ENCODE results near the gene PIN1.

PIN1 gene

DNA sequence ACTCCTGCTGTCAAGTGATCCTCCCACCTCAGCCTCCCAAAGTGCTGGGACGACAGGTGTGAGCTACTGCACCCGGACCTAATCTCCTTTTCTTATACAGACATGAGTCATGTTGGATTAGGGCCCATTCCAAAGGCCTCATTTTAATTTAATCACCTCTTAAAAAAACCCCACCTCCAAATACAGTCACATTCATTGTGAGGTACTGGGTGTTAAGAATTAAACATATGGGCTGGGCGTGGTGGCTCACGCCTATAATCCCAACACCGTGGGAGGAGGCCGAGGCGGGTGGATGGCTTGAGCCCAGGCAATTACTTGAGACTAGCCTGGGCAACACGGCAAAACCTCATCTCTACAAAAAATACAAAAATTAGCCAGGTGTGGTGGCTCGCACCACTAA, 46.6 kb downstream of the PIN1 start:
- Histone ChIP-seq H3K79me2 (ENCODE audit: insufficient read depth, low read length) (no peaks in the 10 kb centered on the region), H3K9me3 (ENCODE audit: low read length) (no peaks in the 10 kb centered on the region), H3K4me1 (ENCODE audit: insufficient read depth, low read length, severe bottlenecking) (no peaks in the 10 kb centered on the region), H3K27ac (ENCODE audit: low read depth, low read length, poor library complexity, severe bottlenecking) (no peak overlapping the region), H3F3A (ENCODE audit: insufficient read depth, low read length) (no peaks in the 10 kb centered on the region), H2AFZ (ENCODE audit: low read length) (no peak overlapping the region), H3K9me2 (ENCODE audit: low read depth, low read length) (no peaks in the 10 kb centered on the region), H3K9ac (ENCODE audit: low read length) (no peak overlapping the region), H4K20me1 (ENCODE audit: insufficient read depth, low read length) (no peaks in the 10 kb centered on the region), H3K36me3 (ENCODE audit: insufficient read depth, low read length) (no peaks in the 10 kb centered on the region), H3K4me2 (ENCODE audit: low read length) (no peak overlapping the region), H3K27me3 (ENCODE audit: insufficient read depth, low read length) (peaks cover 5% of the 10 kb centered on the region; the same call in 1 of the 2 replicates), H3K4me3 (ENCODE audit: low read depth, low read length, poor library complexity, severe bottlenecking) (no peak overlapping the region)
- TF ChIP-seq, protein P1, sequence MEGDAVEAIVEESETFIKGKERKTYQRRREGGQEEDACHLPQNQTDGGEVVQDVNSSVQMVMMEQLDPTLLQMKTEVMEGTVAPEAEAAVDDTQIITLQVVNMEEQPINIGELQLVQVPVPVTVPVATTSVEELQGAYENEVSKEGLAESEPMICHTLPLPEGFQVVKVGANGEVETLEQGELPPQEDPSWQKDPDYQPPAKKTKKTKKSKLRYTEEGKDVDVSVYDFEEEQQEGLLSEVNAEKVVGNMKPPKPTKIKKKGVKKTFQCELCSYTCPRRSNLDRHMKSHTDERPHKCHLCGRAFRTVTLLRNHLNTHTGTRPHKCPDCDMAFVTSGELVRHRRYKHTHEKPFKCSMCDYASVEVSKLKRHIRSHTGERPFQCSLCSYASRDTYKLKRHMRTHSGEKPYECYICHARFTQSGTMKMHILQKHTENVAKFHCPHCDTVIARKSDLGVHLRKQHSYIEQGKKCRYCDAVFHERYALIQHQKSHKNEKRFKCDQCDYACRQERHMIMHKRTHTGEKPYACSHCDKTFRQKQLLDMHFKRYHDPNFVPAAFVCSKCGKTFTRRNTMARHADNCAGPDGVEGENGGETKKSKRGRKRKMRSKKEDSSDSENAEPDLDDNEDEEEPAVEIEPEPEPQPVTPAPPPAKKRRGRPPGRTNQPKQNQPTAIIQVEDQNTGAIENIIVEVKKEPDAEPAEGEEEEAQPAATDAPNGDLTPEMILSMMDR (IDR thresholded peaks at IDR 0.05; ENCODE audit: low read length), result no peak
- no peak for TF ChIP-seq EZH2 (IDR thresholded peaks at IDR 0.05; ENCODE audit: borderline replicate concordance, low read length)

DNA sequence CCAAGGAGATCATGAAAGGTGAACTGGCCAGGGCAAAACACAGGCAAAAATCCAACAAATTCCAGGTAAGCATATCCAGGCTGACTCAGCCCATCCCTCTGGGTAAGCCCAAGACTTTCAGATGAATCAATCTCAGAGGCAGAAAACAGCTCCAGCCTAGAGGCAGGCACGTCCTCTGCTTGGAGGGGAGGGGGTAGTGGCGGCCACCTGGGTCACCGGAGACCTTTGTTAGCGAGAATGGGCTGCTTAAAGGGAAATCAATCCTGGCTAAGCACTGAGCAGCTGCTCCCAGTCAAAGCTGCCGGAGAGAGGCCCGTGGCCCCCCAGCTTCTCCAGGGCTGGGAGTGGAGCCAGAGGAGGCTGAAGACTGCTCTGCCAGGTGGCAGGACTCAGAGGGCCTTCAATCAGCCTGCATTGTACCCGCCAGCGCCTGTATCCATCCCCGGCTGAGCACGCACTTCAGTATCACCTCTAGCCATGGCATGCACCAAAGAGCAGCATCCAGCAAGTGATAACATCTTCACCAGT, 48.2 kb downstream of the PIN1 start:
- H3F3A ChIP-seq (ENCODE audit: insufficient read depth, low read length), result no peaks in the 10 kb centered on the region
- no peak overlapping the region for H2AFZ ChIP-seq (ENCODE audit: low read length)
- H4K20me1 ChIP-seq (ENCODE audit: insufficient read depth, low read length), result no peaks in the 10 kb centered on the region
- no peak overlapping the region for H3K27ac ChIP-seq (ENCODE audit: low read depth, low read length, poor library complexity, severe bottlenecking)
- peaks cover 5% of the 10 kb centered on the region; the same call in 1 of the 2 replicates for H3K27me3 ChIP-seq (ENCODE audit: insufficient read depth, low read length)
- H3K4me3 ChIP-seq (ENCODE audit: low read depth, low read length, poor library complexity, severe bottlenecking), result no peak overlapping the region
- TF ChIP-seq, protein P1 (IDR thresholded peaks at IDR 0.05; ENCODE audit: low read length), result no peak
- no peak for TF ChIP-seq EZH2 (IDR thresholded peaks at IDR 0.05; ENCODE audit: borderline replicate concordance, low read length)
- H3K9me2 ChIP-seq (ENCODE audit: low read depth, low read length), result no peaks in the 10 kb centered on the region
- H3K4me2 ChIP-seq (ENCODE audit: low read length), result no peak overlapping the region
- no peak overlapping the region for H3K9ac ChIP-seq (ENCODE audit: low read length)
- H3K36me3 ChIP-seq (ENCODE audit: insufficient read depth, low read length), result no peaks in the 10 kb centered on the region
- no peaks in the 10 kb centered on the region for H3K9me3 ChIP-seq (ENCODE audit: low read length)
- H3K4me1 ChIP-seq (ENCODE audit: insufficient read depth, low read length, severe bottlenecking), result no peaks in the 10 kb centered on the region
- H3K79me2 ChIP-seq (ENCODE audit: insufficient read depth, low read length), result no peaks in the 10 kb centered on the region

DNA sequence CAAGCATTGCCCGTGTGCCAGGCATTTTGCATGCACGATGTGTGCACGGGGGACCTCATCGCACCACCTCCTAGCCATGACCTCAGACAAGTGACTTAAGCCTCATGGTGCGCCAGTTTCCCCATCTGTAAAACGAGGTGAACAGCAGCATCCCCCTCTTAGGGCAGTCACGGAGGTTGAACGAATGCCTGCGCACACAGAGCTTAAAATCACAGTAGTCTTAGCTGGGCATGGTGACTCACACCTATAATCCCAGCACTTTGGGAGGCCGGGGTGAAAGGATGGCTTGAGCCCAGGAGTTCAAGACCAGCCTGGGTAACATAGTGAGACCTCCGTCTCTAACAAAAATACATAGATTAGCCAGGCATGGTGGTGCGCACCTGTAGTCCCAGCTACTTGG, 48.6 kb downstream of the PIN1 start:
- no peaks in the 10 kb centered on the region for H3K9me3 ChIP-seq (ENCODE audit: low read length)
- no peak overlapping the region for H3K9ac ChIP-seq (ENCODE audit: low read length)
- TF ChIP-seq EZH2 (IDR thresholded peaks at IDR 0.05; ENCODE audit: borderline replicate concordance, low read length), result no peak
- TF ChIP-seq, protein P1 (IDR thresholded peaks at IDR 0.05; ENCODE audit: low read length), result no peak
- H3K4me3 ChIP-seq (ENCODE audit: low read depth, low read length, poor library complexity, severe bottlenecking), result no peak overlapping the region
- H2AFZ ChIP-seq (ENCODE audit: low read length), result no peak overlapping the region
- no peaks in the 10 kb centered on the region for H4K20me1 ChIP-seq (ENCODE audit: insufficient read depth, low read length)
- no peaks in the 10 kb centered on the region for H3K4me1 ChIP-seq (ENCODE audit: insufficient read depth, low read length, severe bottlenecking)
- H3K4me2 ChIP-seq (ENCODE audit: low read length), result no peak overlapping the region
- H3F3A ChIP-seq (ENCODE audit: insufficient read depth, low read length), result no peaks in the 10 kb centered on the region
- H3K79me2 ChIP-seq (ENCODE audit: insufficient read depth, low read length), result no peaks in the 10 kb centered on the region
- H3K9me2 ChIP-seq (ENCODE audit: low read depth, low read length), result no peaks in the 10 kb centered on the region
- no peak overlapping the region for H3K27ac ChIP-seq (ENCODE audit: low read depth, low read length, poor library complexity, severe bottlenecking)
- H3K27me3 ChIP-seq (ENCODE audit: insufficient read depth, low read length), result peaks cover 5% of the 10 kb centered on the region; the same call in 1 of the 2 replicates
- H3K36me3 ChIP-seq (ENCODE audit: insufficient read depth, low read length), result no peaks in the 10 kb centered on the region
